OCI-LY7 (cell line): ENCODE results near the gene DRG2. TPM values are rescaled to one million over a fixed set of nuclear protein-coding genes. Genes with fewer than 3 reads are reported as not detected.
A peak's percentile ranks its signal among the peaks of the same experiment; 100 is the strongest.

Experiments used
- Bru-seq: library from RNA; stranded (reverse); fragments of 400-500 nt; gene quantifications from one replicate; lab custom pipeline; 2021; lab: Mats Ljungman, UMichigan
- BruChase-seq, 2 experiments: library from RNA; stranded (reverse); fragments of 400-500 nt; gene quantifications; one replicate each; lab custom pipeline; 2021; lab: Mats Ljungman, UMichigan
- BruUV-seq: library from RNA; stranded (reverse); fragments of 400-500 nt; replicated peaks from 2 replicates; lab custom pipeline; 2021; lab: Mats Ljungman, UMichigan
- CTCF ChIA-PET: fragments of 300-600 bp; sonication (Branson Sonifier 250); formaldehyde crosslinking; loops from one replicate; lab custom pipeline; 2022; ENCODE audit warnings: antibody characterized with exemption; ENCODE audit not compliant: unreplicated experiment; lab: Charles Lee
- POLR2A ChIA-PET: fragments of 300-600 bp; sonication (Branson Sonifier 250); formaldehyde crosslinking; loops from one replicate; lab custom pipeline; 2022; ENCODE audit warnings: antibody characterized with exemption; lab: Charles Lee
- DNase-seq: peaks from one replicate; pipeline ENCODE4 v3.0.0-alpha.2; 2015; ENCODE audit warnings: low spot score
- H2AFZ ChIP-seq: fragments of 200-600 bp; sonication (generic), shearing (Covaris generic); 2 replicates; pipeline ENCODE4 v1.6.1; 2014; ENCODE audit warnings: mild to moderate bottlenecking, antibody characterized with exemption, low read length, moderate library complexity
- H3K27ac ChIP-seq: fragments of 200-600 bp; sonication (generic); 2 replicates; pipeline ENCODE4 v1.5.1; 2014; ENCODE audit warnings: mixed run types, low read depth, mild to moderate bottlenecking, moderate library complexity, low read length, inconsistent platforms; ENCODE audit not compliant: poor library complexity, severe bottlenecking
- H3K36me3 ChIP-seq: fragments of 200-600 bp; sonication (generic); 2 replicates; pipeline ENCODE4 v1.6.1; 2014; ENCODE audit warnings: mild to moderate bottlenecking, antibody characterized with exemption, low read length, moderate library complexity, mixed read lengths; ENCODE audit not compliant: insufficient read depth
- H3K4me1 ChIP-seq: fragments of 200-600 bp; sonication (generic); 2 replicates; pipeline ENCODE4 v1.5.1; 2014; ENCODE audit warnings: mild to moderate bottlenecking, low read length; ENCODE audit not compliant: insufficient read depth, poor library complexity, severe bottlenecking
- H3K4me2 ChIP-seq: fragments of 200-600 bp; sonication (generic); 2 replicates; pipeline ENCODE4 v1.6.1; 2014; ENCODE audit warnings: mild to moderate bottlenecking, low read length
- H3K4me3 ChIP-seq: fragments of 200-600 bp; sonication (generic); 2 replicates; pipeline ENCODE4 v1.5.1; 2014; ENCODE audit warnings: mild to moderate bottlenecking, low read depth, low read length; ENCODE audit not compliant: poor library complexity, severe bottlenecking
- H3K79me2 ChIP-seq: fragments of 200-600 bp; sonication (generic); 2 replicates; pipeline ENCODE4 v1.6.1; 2016; ENCODE audit warnings: low read depth, mild to moderate bottlenecking, low read length, moderate library complexity, mixed read lengths; ENCODE audit not compliant: insufficient read depth
- H3K9me2 ChIP-seq: fragments of 200-600 bp; sonication (generic); 2 replicates; pipeline ENCODE4 v1.6.1; 2016; ENCODE audit warnings: mild to moderate bottlenecking, low read length, mixed read lengths; ENCODE audit not compliant: insufficient read depth
- H3K9me3 ChIP-seq: fragments of 200-600 bp; sonication (generic); 2 replicates; pipeline ENCODE4 v1.6.1; 2014; ENCODE audit warnings: mild to moderate bottlenecking, mixed run types, low read length, mixed read lengths
- H4K20me1 ChIP-seq: fragments of 200-600 bp; sonication (generic); 2 replicates; pipeline ENCODE4 v1.6.1; 2014; ENCODE audit warnings: mild to moderate bottlenecking, antibody characterized with exemption, low read length, moderate library complexity, mixed read lengths; ENCODE audit not compliant: insufficient read depth
- CTCF ChIP-seq: fragments of 200-600 bp; sonication (generic); conservative IDR thresholded peaks from 2 replicates; pipeline ENCODE4 v1.5.1; 2014; ENCODE audit warnings: mild to moderate bottlenecking, antibody characterized with exemption, low read length, moderate library complexity, mixed read lengths
- EZH2phosphoT487 ChIP-seq: fragments of 200-600 bp; sonication (generic); IDR thresholded peaks from 2 replicates; pipeline ENCODE4 v1.6.1; 2018; ENCODE audit warnings: low read depth, borderline replicate concordance, mild to moderate bottlenecking, mixed run types, antibody characterized with exemption, low read length, moderate library complexity, mixed read lengths
- intact Hi-C: fragments of 100-400 bp; cut with micrococcal nuclease; formaldehyde crosslinking; loops from one replicate; pipeline ENCODE4 v1.10.0; 2022; ENCODE audit not compliant: unreplicated experiment
- long read RNA-seq: library from polyadenylated mRNA; stranded (forward); transcript quantifications from one replicate; pipeline ENCODE4 v2.0.0, GENCODE V29; 2022
- total RNA-seq, 2 experiments: library from RNA; depleted of rRNA in 1 of 2; stranded (reverse); fragments of >200 nt in 1 of 2; shearing (Covaris generic) in 1 of 2; gene quantifications; 2 replicates each; pipeline ENCODE4 v1.2.3, GENCODE V29; 2014 to 2022

DRG2 gene, protein sequence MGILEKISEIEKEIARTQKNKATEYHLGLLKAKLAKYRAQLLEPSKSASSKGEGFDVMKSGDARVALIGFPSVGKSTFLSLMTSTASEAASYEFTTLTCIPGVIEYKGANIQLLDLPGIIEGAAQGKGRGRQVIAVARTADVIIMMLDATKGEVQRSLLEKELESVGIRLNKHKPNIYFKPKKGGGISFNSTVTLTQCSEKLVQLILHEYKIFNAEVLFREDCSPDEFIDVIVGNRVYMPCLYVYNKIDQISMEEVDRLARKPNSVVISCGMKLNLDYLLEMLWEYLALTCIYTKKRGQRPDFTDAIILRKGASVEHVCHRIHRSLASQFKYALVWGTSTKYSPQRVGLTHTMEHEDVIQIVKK
- total RNA-seq (2014; rRNA removed; shearing (Covaris generic)) (46.4 and 62.6 TPM in 2 replicates), total RNA-seq (2022) (54.3 and 60.4 TPM in 2 replicates), Bru-seq, nascent RNA (percentile 69 among the genes with signal in this experiment), BruChase-seq, experiment 1, labeled RNA remaining after a 6-hour chase (percentile 77 among the genes with signal in this experiment), BruChase-seq, experiment 2, labeled RNA remaining after a 2-hour chase (percentile 76 among the genes with signal in this experiment)
- long read RNA-seq, transcript DRG2-201 (13 exons, 1,964 nt), result major isoform, 43 of 84 reads
- long read RNA-seq, partial matches to known transcripts, result 10 of 84 reads
- long read RNA-seq, other reads (novel, unspliced or antisense), result 26 of 84 reads

DNA sequence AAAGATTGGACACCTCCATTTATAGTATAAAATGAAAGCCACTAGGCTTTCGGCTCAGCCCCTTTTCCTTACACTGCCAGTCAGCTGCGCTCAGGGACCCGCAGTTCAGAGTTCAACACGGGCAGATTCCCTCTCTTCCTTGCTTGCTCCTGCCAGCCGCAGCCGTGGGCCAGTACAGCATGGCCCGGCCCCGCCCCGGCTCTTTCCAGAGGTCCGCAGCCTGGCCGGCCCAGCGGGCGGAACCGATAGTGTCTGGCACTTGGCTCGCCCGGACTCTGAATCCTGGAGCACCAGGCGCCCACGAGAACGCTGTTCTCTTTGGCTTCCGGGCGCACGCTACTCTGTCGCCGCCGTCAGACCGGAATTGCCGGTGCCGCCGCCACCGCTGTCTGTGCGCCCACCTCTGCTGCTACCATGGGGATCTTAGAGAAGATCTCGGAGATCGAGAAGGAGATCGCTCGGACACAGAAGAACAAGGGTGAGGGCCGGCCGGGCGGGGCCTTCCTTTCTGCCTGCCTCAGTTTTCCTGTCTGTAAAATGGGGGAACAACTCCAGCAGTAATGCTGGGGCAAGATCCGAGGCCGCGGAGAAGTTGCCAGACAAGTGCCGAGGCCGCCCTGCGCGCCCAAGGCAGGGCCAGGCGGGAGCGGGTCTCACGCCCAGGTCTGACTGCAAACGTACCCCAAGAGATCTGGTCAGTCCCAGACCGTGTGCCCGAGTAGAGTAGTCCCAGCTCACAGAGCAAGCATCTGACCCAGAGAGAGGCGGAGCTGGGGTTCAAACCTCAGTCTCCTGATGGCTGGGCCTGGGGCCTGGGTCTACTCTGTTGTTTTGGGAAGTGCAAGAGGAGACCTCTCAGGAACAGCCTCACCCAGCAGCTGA lies at the start of gene DRG2:
TSS of gene DRG2 (plus strand) at position 339 of the 882 bp plus-strand sequence. CDS start at position 415, 76 bp downstream.
- Histone ChIP-seq H3K4me2 (peak within 1 kb of the TSS; percentile 93), H3K4me3 (peak within 1 kb of the TSS; percentile 88), H3K9me3 (no peaks in the 10 kb centered on the region), H3K9me2 (no peaks in the 10 kb centered on the region), H3K4me1 (peaks cover 13% of the 10 kb centered on the region), H3K79me2 (peaks cover 23% of the 10 kb centered on the region), H4K20me1 (no peaks in the 10 kb centered on the region), H3K36me3 (peaks cover 18% of the 10 kb centered on the region; the same call in 1 of the 2 replicates), H2AFZ (peak within 1 kb of the TSS; percentile 100), H3K27ac (peak within 1 kb of the TSS; percentile 26)
- CTCF ChIA-PET, result no interaction called here
- peak; percentile 91 for DNase-seq
- intact Hi-C loops, result no loop called here
- TF ChIP-seq EZH2phosphoT487 (no peak), CTCF (no peak)
- TSS peak; percentile 65 for BruUV-seq
- POLR2A ChIA-PET, result interaction anchor here (0.9 kb wide), 1 partner anchor 18 kb away, joined by 4 read pairs; no protein-coding TSS in a partner anchor

DNA sequence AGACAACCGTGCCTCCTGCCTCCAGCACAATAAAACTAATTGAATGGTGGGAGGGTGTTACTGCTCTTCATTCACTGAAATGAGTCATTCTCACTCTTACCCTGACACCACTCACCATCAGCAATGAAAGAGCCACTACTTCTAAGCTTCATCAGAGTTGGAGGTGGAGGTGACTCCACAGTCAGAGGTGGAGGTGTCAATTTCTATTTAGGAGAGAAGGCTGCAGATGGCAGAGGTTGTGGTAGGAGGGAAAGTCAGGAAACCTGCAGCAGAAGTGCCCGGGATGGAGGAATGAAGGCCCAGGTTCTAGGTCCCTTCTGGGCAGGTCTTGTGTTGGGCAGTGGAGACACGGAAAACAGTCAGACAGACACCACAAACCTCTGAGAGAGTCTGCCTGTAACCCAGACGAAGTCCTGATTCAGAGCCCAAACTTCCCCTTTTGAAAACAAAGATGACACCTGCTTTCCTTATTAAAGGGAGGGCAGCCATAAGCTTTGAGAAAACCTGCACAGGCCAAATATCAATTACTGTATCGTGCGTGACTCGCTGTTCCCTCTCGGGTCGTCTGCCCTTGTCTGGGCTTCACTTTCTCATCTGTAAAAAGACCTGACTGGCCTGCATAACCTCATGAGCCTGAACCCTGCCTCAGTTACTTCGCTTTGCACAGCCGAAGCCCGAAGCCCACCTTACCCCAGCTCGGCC lies 49.4 kb upstream of the DRG2 start:
- intact Hi-C loops, result loop anchor here (2.0 to 5.0 kb wide), 2 partner anchors 65 to 216 kb away; partner anchors contain the start of genes DRC3 and TOM1L2
- H3K4me1 ChIP-seq, result peaks cover 45% of the 10 kb centered on the region
- POLR2A ChIA-PET, result interaction anchor here (0.5 to 1.2 kb wide), 3 partner anchors 9 to 486 kb away, joined by 3 to 5 read pairs (median 3); partner anchors contain the start of genes DRC3 and TOM1L2
- no peaks in the 10 kb centered on the region for H3K9me2 ChIP-seq
- CTCF ChIA-PET, result no interaction called here
- no peaks in the 10 kb centered on the region; the same call in 1 of the 2 replicates for H3K36me3 ChIP-seq
- BruUV-seq, result no TSS peak
- H3K27ac ChIP-seq, result peak overlapping the region; percentile 49
- no peaks in the 10 kb centered on the region; the same call in 1 of the 2 replicates for H4K20me1 ChIP-seq
- peaks cover 64% of the 10 kb centered on the region; the same call in 1 of the 2 replicates for H3K79me2 ChIP-seq
- peak overlapping the region; percentile 68; the same call in 1 of the 2 replicates for H2AFZ ChIP-seq
- peak overlapping the region; percentile 92 for H3K4me2 ChIP-seq
- TF ChIP-seq CTCF (no peak), EZH2phosphoT487 (no peak)
- no peaks in the 10 kb centered on the region for H3K9me3 ChIP-seq
- peak; percentile 75 for DNase-seq
- peak overlapping the region; percentile 82 for H3K4me3 ChIP-seq
